ENCODE data around the gene EFNA1.
"Not testable (repeated sequence)": the region's sequence is repeated elsewhere in the genome, so short reads cannot be mapped to it uniquely, and the experiment has no call there.

Gene EFNA1

GRCh38 chr1:155162631-155163030 is 35.0 kb downstream of the EFNA1 start:
- not testable (repeated sequence) for DNase-seq

GRCh38 chr1:155163785-155164184 is 36.1 kb downstream of the EFNA1 start:
- not testable (repeated sequence) for DNase-seq

- DNase-seq: not testable (repeated sequence)
These were observed 36.9 kb downstream of the EFNA1 start for GRCh38 chr1:155164625-155165024.

- DNase-seq: no peak
These were observed 38.4 kb downstream of the EFNA1 start for GRCh38 chr1:155166051-155166470.

GRCh38 chr1:155166471-155167165 is 38.9 kb downstream of the EFNA1 start:
- DNase-seq: no peak

GRCh38 chr1:155167166-155168104 is 39.8 kb downstream of the EFNA1 start:
- DNase-seq: peak; percentile 76

- not testable (repeated sequence) for DNase-seq
These were observed 40.4 kb downstream of the EFNA1 start for GRCh38 chr1:155168105-155168445.

- no peak for DNase-seq
These were observed 41.0 kb downstream of the EFNA1 start for GRCh38 chr1:155168456-155169210.

GRCh38 chr1:155169541-155169940 is 41.9 kb downstream of the EFNA1 start:
- DNase-seq: no peak

- no peak for DNase-seq
These were observed 42.6 kb downstream of the EFNA1 start for GRCh38 chr1:155170101-155170785.

GRCh38 chr1:155170806-155171205 is 43.1 kb downstream of the EFNA1 start:
- DNase-seq: no peak

GRCh38 chr1:155171836-155172731 is 44.4 kb downstream of the EFNA1 start:
- DNase-seq: no peak

GRCh38 chr1:155172732-155173477 is 45.2 kb downstream of the EFNA1 start, which contains the start of gene KRTCAP2:
Gene KRTCAP2, minus strand, starts transcription at chr1:155173304. Its CDS starts 80 bp downstream, at chr1:155173224.
- DNase-seq: peak; percentile 95

- peak; percentile 77 for DNase-seq
These were observed 46.0 kb downstream of the EFNA1 start, which contains the start of gene TRIM46 for GRCh38 chr1:155173478-155174323. Gene TRIM46, plus strand, starts transcription at chr1:155173849. Its CDS starts 118 bp downstream, at chr1:155173967.

- peak; percentile 77 for DNase-seq
These were observed 46.9 kb downstream of the EFNA1 start for GRCh38 chr1:155174324-155175280.

GRCh38 chr1:155175281-155175926 is 47.7 kb downstream of the EFNA1 start:
- no peak for DNase-seq

GRCh38 chr1:155175927-155176371 is 48.3 kb downstream of the EFNA1 start:
- DNase-seq: no peak

All from DMS79 treated with DMSO at 0.1 percent for 48 hours (cell line).